Islet precursor cell (in vitro differentiated cells): Measurements from ENCODE around the gene TALDO1.

Experiments used
- DNase-seq: peaks from one replicate; pipeline ENCODE4 v3.0.0-alpha.2; 2018

TALDO1 gene

GRCh38 chr11:802018-802617 is 54.9 kb downstream of the TALDO1 start:
- no peak for DNase-seq

GRCh38 chr11:802693-803466 is 55.6 kb downstream of the TALDO1 start:
- no peak for DNase-seq

- DNase-seq, result no peak
Observed at GRCh38 chr11:803467-803742, 56.1 kb downstream of the TALDO1 start.

- no peak for DNase-seq
Observed at GRCh38 chr11:803770-804598, 56.7 kb downstream of the TALDO1 start.

GRCh38 chr11:804599-804964 is 57.3 kb downstream of the TALDO1 start:
- DNase-seq, result no peak

- no peak for DNase-seq
Observed at GRCh38 chr11:808427-809286, 61.4 kb downstream of the TALDO1 start.

GRCh38 chr11:809287-810039 is 62.2 kb downstream of the TALDO1 start, which contains the start of gene RPLP2:
Gene RPLP2 (plus strand): TSS chr11:809967. CDS start chr11:810235, 268 bp downstream.
- DNase-seq, result peak; percentile 98

- no peak for DNase-seq
Observed at GRCh38 chr11:810040-810567, 62.8 kb downstream of the TALDO1 start.

- DNase-seq, result no peak
Observed at GRCh38 chr11:811446-812245, 64.4 kb downstream of the TALDO1 start.

GRCh38 chr11:812390-812789 is 65.1 kb downstream of the TALDO1 start:
- no peak for DNase-seq

- DNase-seq, result no peak
Observed at GRCh38 chr11:813072-813455, 65.8 kb downstream of the TALDO1 start.

- no peak for DNase-seq
Observed at GRCh38 chr11:813456-814096, 66.3 kb downstream of the TALDO1 start.
